ENCODE data around the gene MALAT1. TPM values are rescaled to one million over a fixed set of nuclear protein-coding genes. Genes with fewer than 3 reads are reported as not detected.

Gene MALAT1
- total and polyA plus RNA-seq, 2 of the 8 experiments (the other 6 are each of a cell fraction or from before 2014, with no cell fraction given), result 115 to 984 TPM

GRCh38 chr11:65551572-65552387 lies 52.9 kb downstream of the MALAT1 start (continued):
- TF ChIP-seq CTCF (IDR thresholded peaks at IDR 0.05; ENCODE audit: control extremely low read depth in 1 of 3, insufficient read depth in 1 of 3, low read depth in 1 of 3, low read length in 3 of 3) (peak in 2 of 3 experiments; percentile 74 to 84; a peak in 3 of 4 replicates), SP2 (IDR thresholded peaks at IDR 0.05; ENCODE audit: low read length) (no peak), RAD21 (IDR thresholded peaks at IDR 0.05 in 1 of 2, conservative IDR thresholded peaks at IDR 0.05 in 1 of 2; ENCODE audit: low read depth in 2 of 2, low read length in 2 of 2) (peak; percentile 36 to 58), TAF7 (optimal IDR thresholded peaks at IDR 0.05; ENCODE audit: borderline replicate concordance, low read depth, low read length) (no peak), EP300 (IDR thresholded peaks at IDR 0.05; ENCODE audit: borderline replicate concordance in 1 of 2, low read depth in 2 of 2, low read length in 2 of 2) (no peak), MAX (IDR thresholded peaks at IDR 0.05) (peak; percentile 51; the same call in 1 of the 2 replicates)
